Stimulated activated naive CD8-positive, alpha-beta T cell treated with anti-CD3 and anti-CD28 coated beads, Interleukin-15, amount 100 ng/mL, for 72 hours (primary cell): Measurements from ENCODE around the gene FCHO2.
A peak's percentile ranks its signal among the peaks of the same experiment; 100 is the strongest.

Experiments
- ATAC-seq: fragments of 150-1000 bp; cut with Tn5 transposase; 2 replicates; pipeline ENCODE4 v1.10.0; 2021; ENCODE audit warnings: mild to moderate bottlenecking, moderate library complexity
- DNase-seq, 2 donors: peaks; one replicate each; pipeline ENCODE4 v3.0.0; 2021 to 2022
- H3K27ac Mint-ChIP-seq, 2 donors: one replicate each; pipeline ENCODE4 v1.8.0; 2022; ENCODE audit warnings: mild to moderate bottlenecking in 2 of 2, mixed read lengths in 2 of 2, moderate library complexity in 2 of 2
- H3K27me3 Mint-ChIP-seq: one replicate; pipeline ENCODE4 v1.8.0; 2022; ENCODE audit warnings: mixed read lengths
- H3K4me1 Mint-ChIP-seq: one replicate; pipeline ENCODE4 v1.8.0; 2022; ENCODE audit warnings: mild to moderate bottlenecking, mixed read lengths
- H3K4me3 Mint-ChIP-seq, 2 donors: one replicate each; pipeline ENCODE4 v1.8.0; 2022; ENCODE audit warnings: mild to moderate bottlenecking in 2 of 2, mixed read lengths in 2 of 2, moderate library complexity in 1 of 2
- H3K9me3 Mint-ChIP-seq, 2 donors: one replicate each; pipeline ENCODE4 v1.8.0; 2022; ENCODE audit warnings: mixed read lengths in 2 of 2

The FCHO2 gene

GRCh38 chr5:73125289-73125688 lies 169.4 kb downstream of the FCHO2 start:
- H3K27me3 Mint-ChIP-seq, result peaks cover 92% of the 10 kb centered on the region
- peaks cover 15% of the 10 kb centered on the region for H3K4me1 Mint-ChIP-seq
- ATAC-seq (no peak), DNase-seq (no peak)
- H3K9me3 Mint-ChIP-seq, result no peaks in the 10 kb centered on the region
- H3K27ac Mint-ChIP-seq, result no peak overlapping the region
- H3K4me3 Mint-ChIP-seq, result no peak overlapping the region

- no peak for ATAC-seq
- Mint-ChIP-seq H3K27me3 (peaks cover 93% of the 10 kb centered on the region), H3K4me1 (peaks cover 15% of the 10 kb centered on the region), H3K27ac (no peak overlapping the region), H3K4me3 (no peak overlapping the region), H3K9me3 (no peaks in the 10 kb centered on the region)
- no peak for DNase-seq
Measured at GRCh38 chr5:73126381-73126780, 170.5 kb downstream of the FCHO2 start.

GRCh38 chr5:73126957-73127356 lies 171.1 kb downstream of the FCHO2 start:
- Mint-ChIP-seq H3K9me3 (no peaks in the 10 kb centered on the region), H3K27me3 (peaks cover 92% of the 10 kb centered on the region), H3K4me1 (peaks cover 15% of the 10 kb centered on the region), H3K27ac (no peak overlapping the region), H3K4me3 (no peak overlapping the region)
- no peak for DNase-seq
- no peak for ATAC-seq

- no peaks in the 10 kb centered on the region for H3K9me3 Mint-ChIP-seq
- H3K4me3 Mint-ChIP-seq, result no peak overlapping the region
- ATAC-seq (no peak), DNase-seq (no peak)
- no peak overlapping the region for H3K27ac Mint-ChIP-seq
- H3K27me3 Mint-ChIP-seq, result peaks cover 90% of the 10 kb centered on the region
- peaks cover 1% of the 10 kb centered on the region for H3K4me1 Mint-ChIP-seq
Measured at GRCh38 chr5:73129143-73129542, 173.3 kb downstream of the FCHO2 start.

- peaks cover 90% of the 10 kb centered on the region for H3K27me3 Mint-ChIP-seq
- DNase-seq (no peak), ATAC-seq (no peak)
- no peak overlapping the region for H3K4me3 Mint-ChIP-seq
- H3K27ac Mint-ChIP-seq, result no peak overlapping the region
- no peaks in the 10 kb centered on the region for H3K4me1 Mint-ChIP-seq
- H3K9me3 Mint-ChIP-seq, result no peaks in the 10 kb centered on the region
Measured at GRCh38 chr5:73130811-73131210, 175.0 kb downstream of the FCHO2 start.

GRCh38 chr5:73131711-73132425 lies 176.0 kb downstream of the FCHO2 start:
- no peak for DNase-seq
- Mint-ChIP-seq H3K27me3 (peaks cover 90% of the 10 kb centered on the region), H3K4me3 (no peak overlapping the region), H3K27ac (no peak overlapping the region), H3K4me1 (no peaks in the 10 kb centered on the region), H3K9me3 (no peaks in the 10 kb centered on the region)
- ATAC-seq, result no peak

DNA sequence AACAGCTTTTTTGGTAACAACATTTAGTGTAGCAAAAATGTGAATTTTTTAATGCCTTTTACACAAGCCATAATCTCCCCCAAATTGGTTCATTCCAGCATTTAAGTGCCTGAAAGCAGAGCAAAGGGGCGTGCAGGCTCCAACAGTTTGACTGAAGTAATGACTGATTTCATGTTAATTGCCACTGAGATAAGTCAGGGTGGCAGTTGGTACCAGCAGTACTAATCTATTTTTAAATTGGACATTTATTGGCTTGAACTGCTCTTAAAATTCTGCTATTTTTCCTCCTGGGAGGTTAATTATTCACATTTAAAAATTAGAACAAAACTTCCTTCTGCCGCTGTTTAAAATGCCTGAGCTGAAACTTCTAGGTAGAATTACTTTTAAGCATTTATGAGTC lies 176.9 kb downstream of the FCHO2 start:
- DNase-seq (no peak), ATAC-seq (no peak)
- Mint-ChIP-seq H3K9me3 (no peaks in the 10 kb centered on the region), H3K4me3 (no peak overlapping the region), H3K27ac (no peak overlapping the region), H3K27me3 (peaks cover 96% of the 10 kb centered on the region), H3K4me1 (no peaks in the 10 kb centered on the region)

DNA sequence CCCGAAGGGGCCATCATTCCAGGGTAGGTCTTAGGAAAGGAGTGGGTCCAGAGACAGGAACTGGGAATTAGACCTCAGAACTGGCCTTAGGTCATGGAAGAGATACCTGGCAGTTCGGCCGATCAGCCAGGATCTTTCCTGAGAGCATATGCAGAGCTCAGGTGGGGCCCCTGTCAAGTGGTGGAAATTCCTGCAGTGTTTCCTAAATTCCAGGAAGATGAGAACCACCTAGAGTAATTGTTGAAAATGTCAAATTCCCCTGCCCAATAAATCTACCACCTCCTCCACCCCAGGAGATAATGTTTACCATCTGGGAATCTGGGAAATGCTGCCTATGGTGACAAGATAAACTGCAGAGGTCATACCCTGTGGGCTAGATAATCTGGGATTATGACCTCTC lies 179.2 kb downstream of the FCHO2 start:
- peaks cover 92% of the 10 kb centered on the region for H3K27me3 Mint-ChIP-seq
- no peaks in the 10 kb centered on the region for H3K4me1 Mint-ChIP-seq
- no peak overlapping the region for H3K27ac Mint-ChIP-seq
- ATAC-seq (no peak), DNase-seq (no peak)
- H3K9me3 Mint-ChIP-seq, result no peaks in the 10 kb centered on the region
- no peak overlapping the region for H3K4me3 Mint-ChIP-seq

DNA sequence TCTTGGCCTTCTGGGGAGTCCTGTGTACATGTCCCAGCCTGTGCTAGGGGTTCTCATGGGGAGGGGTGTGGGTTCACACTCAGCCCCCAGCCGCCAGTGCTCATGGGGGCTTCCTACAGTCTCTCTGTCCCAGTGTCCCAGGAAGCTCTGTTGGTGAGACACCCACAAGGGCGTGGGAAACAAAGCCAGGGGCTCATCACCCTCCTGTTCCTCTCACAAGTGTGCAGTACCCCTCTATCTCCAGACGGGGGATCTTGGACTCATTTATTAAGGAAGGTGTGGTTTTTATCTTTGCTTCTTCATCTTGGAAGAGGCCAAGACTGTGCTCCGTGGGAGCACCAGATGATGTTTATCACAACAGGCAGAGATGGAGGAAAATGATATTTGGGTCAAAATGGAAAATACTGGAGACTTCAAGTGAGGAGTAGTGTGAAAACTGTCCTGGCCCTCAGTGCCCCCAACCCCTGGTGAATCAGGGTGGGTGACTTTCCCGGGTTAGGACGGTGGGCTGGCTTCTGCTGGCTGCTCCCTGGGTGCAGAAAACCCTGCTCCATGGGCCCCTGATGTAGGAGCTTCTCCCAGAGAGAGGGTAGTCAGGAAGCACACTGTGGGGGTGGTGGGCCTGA lies 179.7 kb downstream of the FCHO2 start:
- no peaks in the 10 kb centered on the region for H3K4me1 Mint-ChIP-seq
- H3K27ac Mint-ChIP-seq, result no peak overlapping the region
- no peaks in the 10 kb centered on the region for H3K9me3 Mint-ChIP-seq
- peak; percentile 60 for ATAC-seq
- no peak overlapping the region for H3K4me3 Mint-ChIP-seq
- DNase-seq, result no peak
- peaks cover 88% of the 10 kb centered on the region for H3K27me3 Mint-ChIP-seq

DNA sequence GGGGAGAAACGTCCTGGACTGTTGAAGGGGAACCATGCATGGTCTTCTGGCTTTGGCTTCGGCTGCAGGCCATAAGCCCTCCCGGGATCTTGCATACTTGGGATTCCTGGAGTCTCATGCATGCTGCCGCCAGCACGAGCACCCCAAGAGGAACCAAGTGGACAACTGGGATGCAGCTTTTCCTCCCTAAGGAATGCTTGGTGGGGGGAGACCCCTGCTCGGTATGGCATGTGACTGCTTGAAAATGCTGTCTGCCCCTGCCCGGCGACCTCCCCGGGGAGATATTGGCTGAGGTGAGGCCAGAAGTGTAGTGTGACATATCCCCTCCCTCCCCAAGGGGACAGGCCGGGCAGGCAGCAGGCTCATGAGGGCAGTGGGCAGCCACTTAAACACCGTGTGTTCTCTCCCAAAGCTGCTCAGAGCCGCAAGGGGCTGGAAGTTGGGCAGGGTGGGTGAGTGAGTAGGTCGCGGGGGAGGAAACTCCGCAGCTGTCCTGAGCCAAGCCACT lies 180.3 kb downstream of the FCHO2 start:
- Mint-ChIP-seq H3K27ac (no peak overlapping the region), H3K27me3 (peaks cover 86% of the 10 kb centered on the region)
- ATAC-seq, result no peak

GRCh38 chr5:73137563-73138530 lies 182.0 kb downstream of the FCHO2 start:
- H3K27me3 Mint-ChIP-seq, result peaks cover 88% of the 10 kb centered on the region
- H3K4me3 Mint-ChIP-seq, result no peak overlapping the region
- H3K9me3 Mint-ChIP-seq, result no peaks in the 10 kb centered on the region
- no peaks in the 10 kb centered on the region for H3K4me1 Mint-ChIP-seq
- no peak overlapping the region for H3K27ac Mint-ChIP-seq
- DNase-seq (no peak), ATAC-seq (no peak)

More for the DNA sequence above, 180.3 kb downstream of the FCHO2 start:
- Mint-ChIP-seq H3K4me3 (no peak overlapping the region), H3K9me3 (no peaks in the 10 kb centered on the region), H3K4me1 (no peaks in the 10 kb centered on the region)
- no peak for DNase-seq

- Mint-ChIP-seq H3K4me3 (no peak overlapping the region), H3K27ac (no peak overlapping the region), H3K4me1 (no peaks in the 10 kb centered on the region), H3K27me3 (peaks cover 88% of the 10 kb centered on the region), H3K9me3 (no peaks in the 10 kb centered on the region)
- DNase-seq, result no peak
- no peak for ATAC-seq
Measured at GRCh38 chr5:73139485-73139884, 183.6 kb downstream of the FCHO2 start.
